Right lobe of liver (tissue), 6 donors: ENCODE measurements around the gene LRRC55. TPM values are rescaled to one million over a fixed set of nuclear protein-coding genes. Genes with fewer than 3 reads are reported as not detected.
A peak's percentile ranks its signal among the peaks of the same experiment; 100 is the strongest.

Experiments
- ATAC-seq, 4 donors: fragments of 200-7000 bp; cut with Tn5 transposase; one replicate each; pipeline ENCODE4 v1.9.1; 2020; ENCODE audit warnings: mild to moderate bottlenecking in 4 of 4, moderate library complexity in 4 of 4
- DNase-seq, 3 donors: peaks; one replicate each; pipeline ENCODE4 v3.0.0-alpha.2; 2020
- H3K27ac ChIP-seq, 3 donors: fragments of 200-600 bp; one replicate each; pipeline ENCODE4 v1.8.0; 2022
- H3K27me3 ChIP-seq, 2 donors: fragments of 200-600 bp; one replicate each; pipeline ENCODE4 v1.8.0; 2022
- H3K36me3 ChIP-seq, 4 donors: fragments of 200-600 bp; sonication (generic) in 1 of 4; one replicate each; pipeline versions ENCODE4 v1.5.1 to v1.8.0; 2017 to 2022; ENCODE audit warnings: control low read depth in 1 of 4
- H3K4me1 ChIP-seq, 4 donors: fragments of 200-600 bp; sonication (generic) in 1 of 4; one replicate each; pipeline versions ENCODE4 v1.5.1 to v1.8.0; 2017 to 2022; ENCODE audit warnings: control low read depth in 1 of 4
- H3K4me3 ChIP-seq, 3 donors: fragments of 200-600 bp; one replicate each; pipeline ENCODE4 v1.8.0; 2022
- H3K9me3 ChIP-seq, 4 donors: fragments of 200-600 bp; sonication (generic) in 1 of 4; one replicate each; pipeline versions ENCODE4 v1.5.1 to v1.8.0; 2017 to 2022; ENCODE audit warnings: control low read depth in 1 of 4
- POLR2A ChIP-seq: fragments of 450-650 bp; IDR thresholded peaks from one replicate; pipeline ENCODE4 v1.6.1; 2017; ENCODE audit warnings: antibody characterized with exemption, mild to moderate bottlenecking
- WGBS: methylation state at CpG from one replicate; pipeline ENCODE4 v1.1.6; 2018; ENCODE audit warnings: low coverage, low lambda C conversion rate; ENCODE audit not compliant: insufficient coverage; ENCODE audit errors: missing lambda C conversion rate; 5-methylcytosine and 5-hydroxymethylcytosine counted together
- intact Hi-C, 2 donors: fragments of 100-400 bp; cut with DNase I; formaldehyde crosslinking; loops; one replicate each; pipeline versions ENCODE4 v1.11.2 to v1.14.1; 2022
- total RNA-seq, 6 experiments: library from RNA; depleted of rRNA in 2 of 6; stranded (reverse); fragments of >200 nt in 2 of 6; fragmentation: NEBNext Ultra II Directional in 3 of 6; extraction: Animal tissue kit (Norgen Biotek cat#: 25700) in 3 of 6; gene quantifications; one replicate each; pipeline versions ENCODE4 v1.1.0 to v1.2.4, GENCODE V29; 2016 to 2023
- TF ChIP-seq, protein P1 (sequence below), 4 donors: fragments of 200-600 bp in 3 of 4; fragments of 450-650 bp in 1 of 4; IDR thresholded peaks; one replicate each; pipeline versions ENCODE4 v1.5.1 to v1.8.0; 2016 to 2022; ENCODE audit warnings: antibody characterized with exemption in 4 of 4, mild to moderate bottlenecking in 2 of 4
- donor health status: DM: no; HTN: yes; CAD: no.
- donor health status: DM: no; HTN: no; CAD: no.
- donor health status: DM: no; HTN: no; CAD: no.
- donor health status: DM: no; HTN: yes; CAD: no.
- donor health status: DM: no; HTN: yes; CAD: no.

Gene LRRC55
- total RNA-seq, 6 experiments from 2014 or later: 0.06 to 0.71 (median 0.13) TPM; not detected in 1

DNA sequence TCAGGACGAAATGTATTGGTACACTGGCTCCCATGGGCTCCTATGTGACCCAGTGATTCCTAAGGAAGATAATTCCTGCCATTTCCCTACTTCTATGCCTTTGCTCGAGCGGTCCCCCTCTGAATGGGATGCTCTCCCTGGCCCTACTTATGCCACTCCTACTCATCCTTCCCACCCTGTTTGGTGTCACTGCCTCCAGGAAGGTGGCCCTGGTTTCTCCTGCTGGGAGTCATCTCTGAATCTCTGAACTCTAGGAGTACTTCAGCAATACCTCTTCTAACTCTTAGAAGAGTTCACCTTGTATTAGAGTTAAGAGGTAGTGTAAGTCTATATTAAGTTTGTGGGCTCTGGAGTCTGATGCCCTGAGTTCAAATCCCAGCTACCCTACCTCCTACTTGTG lies 35.5 kb upstream of the LRRC55 start:
- Histone ChIP-seq H3K4me3 (no peak overlapping the region), H3K27me3 (no peaks in the 10 kb centered on the region), H3K27ac (no peak overlapping the region), H3K36me3 (no peaks in the 10 kb centered on the region), H3K4me1 (no peaks in the 10 kb centered on the region), H3K9me3 (no peaks in the 10 kb centered on the region)
- ATAC-seq (no peak), DNase-seq (no peak)
- TF ChIP-seq, protein P1, sequence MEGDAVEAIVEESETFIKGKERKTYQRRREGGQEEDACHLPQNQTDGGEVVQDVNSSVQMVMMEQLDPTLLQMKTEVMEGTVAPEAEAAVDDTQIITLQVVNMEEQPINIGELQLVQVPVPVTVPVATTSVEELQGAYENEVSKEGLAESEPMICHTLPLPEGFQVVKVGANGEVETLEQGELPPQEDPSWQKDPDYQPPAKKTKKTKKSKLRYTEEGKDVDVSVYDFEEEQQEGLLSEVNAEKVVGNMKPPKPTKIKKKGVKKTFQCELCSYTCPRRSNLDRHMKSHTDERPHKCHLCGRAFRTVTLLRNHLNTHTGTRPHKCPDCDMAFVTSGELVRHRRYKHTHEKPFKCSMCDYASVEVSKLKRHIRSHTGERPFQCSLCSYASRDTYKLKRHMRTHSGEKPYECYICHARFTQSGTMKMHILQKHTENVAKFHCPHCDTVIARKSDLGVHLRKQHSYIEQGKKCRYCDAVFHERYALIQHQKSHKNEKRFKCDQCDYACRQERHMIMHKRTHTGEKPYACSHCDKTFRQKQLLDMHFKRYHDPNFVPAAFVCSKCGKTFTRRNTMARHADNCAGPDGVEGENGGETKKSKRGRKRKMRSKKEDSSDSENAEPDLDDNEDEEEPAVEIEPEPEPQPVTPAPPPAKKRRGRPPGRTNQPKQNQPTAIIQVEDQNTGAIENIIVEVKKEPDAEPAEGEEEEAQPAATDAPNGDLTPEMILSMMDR (IDR thresholded peaks at IDR 0.05): no peak
- TF ChIP-seq POLR2A: no peak
- intact Hi-C loops: no loop called here
- WGBS: 80% methylated on average over 2 of the region's 3 CpGs

GRCh38 chr11:57148621-57149020 lies 33.1 kb upstream of the LRRC55 start:
- intact Hi-C loops: no loop called here
- H3K4me3 ChIP-seq: no peak overlapping the region
- TF ChIP-seq, protein P1 (IDR thresholded peaks at IDR 0.05): no peak
- TF ChIP-seq POLR2A: no peak
- WGBS: 66% methylated on average over 5 of the region's 5 CpGs
- ATAC-seq (no peak), DNase-seq (no peak)
- no peaks in the 10 kb centered on the region for H3K36me3 ChIP-seq
- no peaks in the 10 kb centered on the region for H3K9me3 ChIP-seq
- H3K27ac ChIP-seq: no peak overlapping the region
- no peaks in the 10 kb centered on the region for H3K4me1 ChIP-seq
- no peaks in the 10 kb centered on the region for H3K27me3 ChIP-seq

DNA sequence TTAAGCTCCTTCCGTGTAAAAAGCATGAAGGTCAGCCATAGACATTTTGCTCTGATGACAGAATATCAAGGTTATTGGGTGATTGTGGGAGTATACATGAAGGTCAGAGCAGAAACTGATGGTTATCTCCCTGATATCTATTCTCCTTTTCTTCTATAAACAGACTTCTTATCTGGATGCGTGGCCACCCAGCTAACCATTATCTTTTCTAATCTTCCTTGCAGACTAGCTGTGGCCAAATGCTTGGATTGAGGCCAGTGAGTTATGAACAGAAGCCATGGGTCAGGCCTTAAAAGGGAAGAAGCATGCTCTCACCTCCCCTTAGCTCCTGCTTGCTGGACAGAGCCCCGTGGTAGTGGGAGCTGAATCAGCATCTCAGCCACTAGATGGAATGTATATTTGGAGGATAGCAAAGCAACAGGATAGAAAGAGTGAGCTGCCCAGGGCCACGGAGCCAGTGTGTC lies 31.3 kb upstream of the LRRC55 start:
- Histone ChIP-seq H3K27me3 (no peaks in the 10 kb centered on the region), H3K36me3 (no peaks in the 10 kb centered on the region), H3K4me3 (no peak overlapping the region), H3K27ac (no peak overlapping the region), H3K9me3 (no peaks in the 10 kb centered on the region), H3K4me1 (peaks cover 0 to 9% (median 0%) of the 10 kb centered on the region in 4 donors)
- ATAC-seq (peak in 2 of 4 donors; percentile 17 to 25), DNase-seq (no peak)
- no peak for TF ChIP-seq POLR2A
- TF ChIP-seq, protein P1 (IDR thresholded peaks at IDR 0.05): no peak
- 33% methylated on average over 3 of the region's 4 CpGs for WGBS
- intact Hi-C loops: no loop called here

DNA sequence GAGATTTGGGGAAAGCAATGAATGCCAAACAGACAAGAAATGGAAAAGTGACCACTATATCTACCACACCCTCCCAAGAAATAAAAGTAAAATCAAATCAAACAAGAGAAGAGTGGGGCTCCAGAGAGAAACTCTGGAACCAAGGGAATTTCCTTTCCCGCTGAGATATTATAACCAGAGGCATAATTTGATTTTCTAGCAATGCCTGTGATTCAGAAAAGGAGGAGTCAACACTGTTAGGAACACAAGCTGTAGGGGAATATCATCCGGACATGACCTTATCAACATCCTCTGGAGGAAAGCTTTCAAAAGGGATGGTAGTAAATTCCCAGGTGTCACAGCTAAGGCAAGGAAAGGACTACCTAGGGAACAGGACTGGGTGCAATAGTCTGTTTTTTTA lies 29.6 kb upstream of the LRRC55 start:
- DNase-seq (no peak), ATAC-seq (no peak)
- TF ChIP-seq, protein P1 (IDR thresholded peaks at IDR 0.05): no peak
- TF ChIP-seq POLR2A: no peak
- H3K27ac ChIP-seq: no peak overlapping the region
- intact Hi-C loops: no loop called here
- peaks cover 0 to 9% (median 0%) of the 10 kb centered on the region in 4 donors for H3K4me1 ChIP-seq
- no peaks in the 10 kb centered on the region for H3K9me3 ChIP-seq
- no peaks in the 10 kb centered on the region for H3K27me3 ChIP-seq
- WGBS: 61% methylated on average over 2 of the region's 2 CpGs
- no peaks in the 10 kb centered on the region for H3K36me3 ChIP-seq
- H3K4me3 ChIP-seq: no peak overlapping the region

DNA sequence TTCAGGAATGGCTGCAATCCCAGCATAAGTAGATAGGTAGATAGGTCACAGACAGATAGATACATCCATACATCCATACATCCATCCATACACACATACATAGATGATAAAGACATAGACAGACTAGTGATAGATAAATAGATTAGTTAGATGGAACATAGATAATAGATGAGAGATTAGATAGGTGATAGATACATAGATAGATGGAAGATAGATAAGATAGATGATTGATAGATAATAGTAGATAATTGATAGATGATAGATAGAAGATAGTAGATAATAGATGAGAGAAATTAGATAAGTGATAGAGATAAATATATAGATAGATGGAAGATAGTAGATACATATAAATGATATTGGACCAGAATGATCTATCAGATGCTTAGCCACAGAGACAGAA lies 28.3 kb upstream of the LRRC55 start:
- H3K4me3 ChIP-seq: no peak overlapping the region
- H3K27me3 ChIP-seq: no peaks in the 10 kb centered on the region
- intact Hi-C loops: no loop called here
- H3K4me1 ChIP-seq: peaks cover 0 to 9% (median 0%) of the 10 kb centered on the region in 4 donors
- no peaks in the 10 kb centered on the region for H3K9me3 ChIP-seq
- H3K27ac ChIP-seq: no peak overlapping the region
- TF ChIP-seq, protein P1 (IDR thresholded peaks at IDR 0.05): no peak
- no peak for TF ChIP-seq POLR2A
- ATAC-seq (no peak), DNase-seq (no peak)
- H3K36me3 ChIP-seq: no peaks in the 10 kb centered on the region
